ENCODE measurements around the gene EXD1.

DNA sequence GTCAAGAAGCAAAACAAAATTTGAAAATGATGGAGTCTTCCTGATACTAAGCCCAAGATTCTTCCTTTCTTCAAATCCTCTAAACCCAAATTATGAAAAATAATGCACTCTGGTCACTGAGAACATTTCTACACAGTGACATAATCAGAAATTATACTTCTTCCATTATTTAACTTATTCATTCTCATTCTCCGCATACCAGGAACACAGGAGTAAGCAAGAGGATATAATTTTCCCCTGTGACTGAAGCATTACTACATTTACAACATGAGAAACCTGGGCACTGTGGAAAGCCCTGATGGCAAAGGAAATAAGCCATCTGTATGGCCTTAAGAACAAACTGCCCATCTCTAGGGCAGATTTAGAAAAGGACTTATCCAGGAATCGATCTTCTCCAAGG lies 47.0 kb downstream of the EXD1 start:
- TF ChIP-seq, protein P1, sequence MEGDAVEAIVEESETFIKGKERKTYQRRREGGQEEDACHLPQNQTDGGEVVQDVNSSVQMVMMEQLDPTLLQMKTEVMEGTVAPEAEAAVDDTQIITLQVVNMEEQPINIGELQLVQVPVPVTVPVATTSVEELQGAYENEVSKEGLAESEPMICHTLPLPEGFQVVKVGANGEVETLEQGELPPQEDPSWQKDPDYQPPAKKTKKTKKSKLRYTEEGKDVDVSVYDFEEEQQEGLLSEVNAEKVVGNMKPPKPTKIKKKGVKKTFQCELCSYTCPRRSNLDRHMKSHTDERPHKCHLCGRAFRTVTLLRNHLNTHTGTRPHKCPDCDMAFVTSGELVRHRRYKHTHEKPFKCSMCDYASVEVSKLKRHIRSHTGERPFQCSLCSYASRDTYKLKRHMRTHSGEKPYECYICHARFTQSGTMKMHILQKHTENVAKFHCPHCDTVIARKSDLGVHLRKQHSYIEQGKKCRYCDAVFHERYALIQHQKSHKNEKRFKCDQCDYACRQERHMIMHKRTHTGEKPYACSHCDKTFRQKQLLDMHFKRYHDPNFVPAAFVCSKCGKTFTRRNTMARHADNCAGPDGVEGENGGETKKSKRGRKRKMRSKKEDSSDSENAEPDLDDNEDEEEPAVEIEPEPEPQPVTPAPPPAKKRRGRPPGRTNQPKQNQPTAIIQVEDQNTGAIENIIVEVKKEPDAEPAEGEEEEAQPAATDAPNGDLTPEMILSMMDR (IDR thresholded peaks at IDR 0.05 in 2 of 3, conservative IDR thresholded peaks at IDR 0.05 in 1 of 3; ENCODE audit: borderline replicate concordance in 1 of 3, insufficient read depth in 1 of 3, low read depth in 2 of 3, low read length in 2 of 3): no peak
- TF ChIP-seq EZH2 (IDR thresholded peaks at IDR 0.05): no peak
- TF ChIP-seq POLR2A (IDR thresholded peaks at IDR 0.05; ENCODE audit: borderline replicate concordance, extremely low read depth, insufficient read depth, insufficient read length): no peak
- TF ChIP-seq POLR2AphosphoS5 (IDR thresholded peaks at IDR 0.05; ENCODE audit: low read depth, low read length): no peak
- TF ChIP-seq ZFX (IDR thresholded peaks at IDR 0.05): no peak
- TF ChIP-seq ZNF274 (IDR thresholded peaks at IDR 0.05; ENCODE audit: low read depth, low read length): no peak
- no peak for TF ChIP-seq CEBPB (IDR thresholded peaks at IDR 0.05; ENCODE audit: low read depth)
- TF ChIP-seq RAD21 (IDR thresholded peaks at IDR 0.05; ENCODE audit: low read depth): no peak
- TF ChIP-seq SP1 (IDR thresholded peaks at IDR 0.05; ENCODE audit: low read depth): no peak
- no peak for TF ChIP-seq SIN3A (IDR thresholded peaks at IDR 0.05; ENCODE audit: low read depth)
- TF ChIP-seq, protein P2, sequence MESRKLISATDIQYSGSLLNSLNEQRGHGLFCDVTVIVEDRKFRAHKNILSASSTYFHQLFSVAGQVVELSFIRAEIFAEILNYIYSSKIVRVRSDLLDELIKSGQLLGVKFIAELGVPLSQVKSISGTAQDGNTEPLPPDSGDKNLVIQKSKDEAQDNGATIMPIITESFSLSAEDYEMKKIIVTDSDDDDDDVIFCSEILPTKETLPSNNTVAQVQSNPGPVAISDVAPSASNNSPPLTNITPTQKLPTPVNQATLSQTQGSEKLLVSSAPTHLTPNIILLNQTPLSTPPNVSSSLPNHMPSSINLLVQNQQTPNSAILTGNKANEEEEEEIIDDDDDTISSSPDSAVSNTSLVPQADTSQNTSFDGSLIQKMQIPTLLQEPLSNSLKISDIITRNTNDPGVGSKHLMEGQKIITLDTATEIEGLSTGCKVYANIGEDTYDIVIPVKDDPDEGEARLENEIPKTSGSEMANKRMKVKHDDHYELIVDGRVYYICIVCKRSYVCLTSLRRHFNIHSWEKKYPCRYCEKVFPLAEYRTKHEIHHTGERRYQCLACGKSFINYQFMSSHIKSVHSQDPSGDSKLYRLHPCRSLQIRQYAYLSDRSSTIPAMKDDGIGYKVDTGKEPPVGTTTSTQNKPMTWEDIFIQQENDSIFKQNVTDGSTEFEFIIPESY (IDR thresholded peaks at IDR 0.05; ENCODE audit: extremely low read depth, insufficient replicate concordance, low read length): no peak
- TF ChIP-seq, protein P3, sequence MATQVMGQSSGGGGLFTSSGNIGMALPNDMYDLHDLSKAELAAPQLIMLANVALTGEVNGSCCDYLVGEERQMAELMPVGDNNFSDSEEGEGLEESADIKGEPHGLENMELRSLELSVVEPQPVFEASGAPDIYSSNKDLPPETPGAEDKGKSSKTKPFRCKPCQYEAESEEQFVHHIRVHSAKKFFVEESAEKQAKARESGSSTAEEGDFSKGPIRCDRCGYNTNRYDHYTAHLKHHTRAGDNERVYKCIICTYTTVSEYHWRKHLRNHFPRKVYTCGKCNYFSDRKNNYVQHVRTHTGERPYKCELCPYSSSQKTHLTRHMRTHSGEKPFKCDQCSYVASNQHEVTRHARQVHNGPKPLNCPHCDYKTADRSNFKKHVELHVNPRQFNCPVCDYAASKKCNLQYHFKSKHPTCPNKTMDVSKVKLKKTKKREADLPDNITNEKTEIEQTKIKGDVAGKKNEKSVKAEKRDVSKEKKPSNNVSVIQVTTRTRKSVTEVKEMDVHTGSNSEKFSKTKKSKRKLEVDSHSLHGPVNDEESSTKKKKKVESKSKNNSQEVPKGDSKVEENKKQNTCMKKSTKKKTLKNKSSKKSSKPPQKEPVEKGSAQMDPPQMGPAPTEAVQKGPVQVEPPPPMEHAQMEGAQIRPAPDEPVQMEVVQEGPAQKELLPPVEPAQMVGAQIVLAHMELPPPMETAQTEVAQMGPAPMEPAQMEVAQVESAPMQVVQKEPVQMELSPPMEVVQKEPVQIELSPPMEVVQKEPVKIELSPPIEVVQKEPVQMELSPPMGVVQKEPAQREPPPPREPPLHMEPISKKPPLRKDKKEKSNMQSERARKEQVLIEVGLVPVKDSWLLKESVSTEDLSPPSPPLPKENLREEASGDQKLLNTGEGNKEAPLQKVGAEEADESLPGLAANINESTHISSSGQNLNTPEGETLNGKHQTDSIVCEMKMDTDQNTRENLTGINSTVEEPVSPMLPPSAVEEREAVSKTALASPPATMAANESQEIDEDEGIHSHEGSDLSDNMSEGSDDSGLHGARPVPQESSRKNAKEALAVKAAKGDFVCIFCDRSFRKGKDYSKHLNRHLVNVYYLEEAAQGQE (IDR thresholded peaks at IDR 0.05; ENCODE audit: low read depth): no peak
- TF ChIP-seq, protein P4, sequence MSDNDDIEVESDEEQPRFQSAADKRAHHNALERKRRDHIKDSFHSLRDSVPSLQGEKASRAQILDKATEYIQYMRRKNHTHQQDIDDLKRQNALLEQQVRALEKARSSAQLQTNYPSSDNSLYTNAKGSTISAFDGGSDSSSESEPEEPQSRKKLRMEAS (IDR thresholded peaks at IDR 0.05): no peak
- TF ChIP-seq ELF1 (IDR thresholded peaks at IDR 0.05; ENCODE audit: borderline replicate concordance, low read depth): no peak
